Brain pericyte (primary cell): ENCODE measurements around the gene C4orf17.

Source experiments
- DNase-seq: peaks from one replicate; pipeline ENCODE4 v3.0.0-alpha.2; 2012; ENCODE audit warnings: low read depth, low spot score

C4orf17 gene

GRCh38 chr4:99536848-99537247, 26.0 kb downstream of the C4orf17 start:
- no peak for DNase-seq

DNA sequence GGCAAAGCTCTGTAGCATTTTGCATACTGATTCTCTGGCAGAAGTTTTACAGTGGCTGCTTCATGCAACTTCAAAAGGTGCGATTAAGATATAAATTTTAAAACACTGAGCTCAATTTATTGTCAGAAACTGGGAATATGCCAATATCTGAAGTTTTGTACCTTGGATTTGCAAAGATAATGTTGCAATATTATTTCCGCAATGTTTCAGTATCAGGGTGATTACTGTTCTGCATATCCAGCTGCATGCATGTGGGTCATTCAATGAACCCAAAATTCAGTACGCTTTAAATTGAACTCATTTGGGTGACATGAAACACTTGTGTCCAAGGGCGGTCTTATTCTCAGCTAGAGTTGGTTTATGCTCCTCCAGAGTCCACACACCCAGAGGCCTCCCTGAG, 26.9 kb downstream of the C4orf17 start:
- no peak for DNase-seq

GRCh38 chr4:99540277-99540939, 29.6 kb downstream of the C4orf17 start:
- no peak for DNase-seq

DNA sequence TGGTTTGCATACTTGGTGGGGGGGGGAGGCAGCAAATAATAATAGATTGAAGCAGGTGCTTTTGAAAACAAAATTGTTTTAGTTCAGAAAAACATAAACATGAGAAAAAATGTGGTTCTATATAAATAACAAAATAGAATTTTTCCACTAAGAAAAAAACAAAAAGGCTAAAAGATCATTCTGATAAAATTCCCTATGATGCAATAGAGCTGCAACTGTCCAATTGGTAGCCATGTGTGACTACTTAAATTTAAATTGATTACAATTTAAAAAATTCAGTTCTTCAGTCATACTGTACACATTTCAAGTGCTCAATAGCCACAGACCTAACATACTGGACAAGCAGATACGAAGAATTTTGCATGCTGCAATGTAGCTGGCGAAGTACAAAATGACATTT, 42.1 kb downstream of the C4orf17 start:
- DNase-seq: no peak

DNA sequence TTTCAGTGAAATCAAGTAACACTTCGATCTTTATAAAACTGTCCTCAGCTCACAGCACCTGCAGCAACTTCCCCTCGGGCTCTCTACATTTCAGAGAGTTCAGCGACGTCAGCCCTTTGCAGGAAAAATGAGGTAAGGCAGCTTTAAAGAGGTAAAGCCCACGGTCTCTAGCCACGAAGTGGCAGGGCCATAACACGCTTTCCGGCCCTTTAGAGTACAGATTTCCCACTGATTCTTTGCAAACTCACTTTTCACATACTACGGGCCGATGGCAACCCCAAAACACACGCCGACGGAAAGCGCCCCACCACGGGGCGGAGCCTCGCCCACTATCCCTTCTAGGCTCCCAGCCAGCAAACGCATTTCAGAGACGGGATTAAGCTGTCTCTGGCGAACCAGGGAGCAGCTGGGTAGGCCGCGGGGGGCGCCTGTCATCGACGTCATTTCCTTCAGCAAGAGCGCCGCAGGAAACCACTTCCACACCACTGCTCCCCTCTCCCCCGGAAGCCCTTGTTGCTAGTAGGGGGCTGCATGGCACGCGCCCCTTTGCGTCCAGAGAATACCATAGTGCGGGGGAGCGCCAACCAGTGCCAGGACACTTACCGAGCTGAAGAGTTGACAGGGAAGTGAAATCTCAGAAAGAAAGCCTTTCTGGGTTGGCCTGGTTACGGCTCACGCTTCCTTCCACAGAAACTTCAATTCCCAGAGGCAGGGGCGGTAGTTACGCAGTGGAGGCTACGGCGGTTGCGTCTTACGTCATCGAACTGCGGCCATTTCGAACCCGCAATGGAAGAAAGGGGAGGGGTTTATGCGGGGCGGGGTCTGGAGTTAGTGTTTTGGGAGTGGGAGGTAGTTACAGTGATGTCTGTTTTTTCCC, 52.7 kb downstream of the C4orf17 start, which contains the start of gene TRMT10A:
Gene TRMT10A (minus strand): TSS at position 730 of the 877 bp plus-strand sequence. CDS start 4,701 bp downstream, outside the sequence.
- DNase-seq: peak; percentile 94

DNA sequence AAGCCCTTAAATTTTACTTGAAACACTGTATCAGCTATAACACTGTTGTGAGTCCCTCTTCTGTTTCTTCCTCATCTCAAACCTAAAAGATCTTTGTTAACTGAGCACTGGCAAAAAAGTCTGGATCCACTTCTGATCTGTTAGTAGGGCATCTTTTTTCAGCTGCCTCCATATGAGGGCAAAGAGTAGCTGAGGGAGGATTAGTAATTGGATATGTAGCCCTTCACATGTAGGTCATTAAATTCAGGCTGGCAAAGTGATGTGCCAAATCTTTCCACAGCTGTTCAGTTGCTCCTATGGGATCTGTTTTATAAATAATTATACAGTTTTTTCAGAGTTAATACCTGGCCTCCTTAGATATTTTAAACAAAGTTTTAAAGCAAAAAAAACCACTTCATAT, 54.1 kb downstream of the C4orf17 start:
- no peak for DNase-seq

- no peak for DNase-seq
Observed at GRCh38 chr4:99571883-99572282, 61.1 kb downstream of the C4orf17 start.

DNA sequence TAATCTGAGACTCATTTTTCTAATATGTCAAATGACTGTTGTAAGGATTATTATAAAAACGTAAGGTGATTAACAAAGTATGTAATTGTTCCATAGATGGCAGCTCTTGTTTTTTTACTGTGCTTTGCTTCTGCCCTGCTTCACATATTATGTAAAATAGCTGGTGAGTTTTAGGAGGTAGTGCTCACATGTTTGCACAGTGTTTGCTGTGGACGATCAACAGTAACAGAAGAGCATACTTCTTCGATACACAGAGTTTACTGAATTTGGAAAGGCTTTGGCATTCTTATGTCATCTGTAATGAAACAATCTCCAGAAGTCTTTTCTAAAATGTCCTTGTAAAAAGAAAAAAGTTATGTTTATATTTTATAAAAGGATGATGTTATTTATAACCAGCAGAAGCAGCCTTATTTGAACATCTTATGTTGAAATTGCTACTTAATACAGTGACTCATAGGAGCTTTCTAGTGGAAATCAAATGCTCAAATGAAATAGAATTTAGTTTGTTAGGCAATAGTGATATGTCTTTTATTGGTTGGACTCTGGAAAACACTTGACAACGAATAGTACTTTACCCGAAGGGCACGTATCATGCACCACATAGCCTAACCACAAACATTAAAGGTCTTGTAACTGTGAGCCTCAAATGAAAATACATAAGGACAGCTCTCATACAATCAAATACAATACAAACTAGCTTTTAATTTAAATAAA, 61.9 kb downstream of the C4orf17 start:
- no peak for DNase-seq

GRCh38 chr4:99573735-99574368, 63.0 kb downstream of the C4orf17 start:
- no peak for DNase-seq

DNA sequence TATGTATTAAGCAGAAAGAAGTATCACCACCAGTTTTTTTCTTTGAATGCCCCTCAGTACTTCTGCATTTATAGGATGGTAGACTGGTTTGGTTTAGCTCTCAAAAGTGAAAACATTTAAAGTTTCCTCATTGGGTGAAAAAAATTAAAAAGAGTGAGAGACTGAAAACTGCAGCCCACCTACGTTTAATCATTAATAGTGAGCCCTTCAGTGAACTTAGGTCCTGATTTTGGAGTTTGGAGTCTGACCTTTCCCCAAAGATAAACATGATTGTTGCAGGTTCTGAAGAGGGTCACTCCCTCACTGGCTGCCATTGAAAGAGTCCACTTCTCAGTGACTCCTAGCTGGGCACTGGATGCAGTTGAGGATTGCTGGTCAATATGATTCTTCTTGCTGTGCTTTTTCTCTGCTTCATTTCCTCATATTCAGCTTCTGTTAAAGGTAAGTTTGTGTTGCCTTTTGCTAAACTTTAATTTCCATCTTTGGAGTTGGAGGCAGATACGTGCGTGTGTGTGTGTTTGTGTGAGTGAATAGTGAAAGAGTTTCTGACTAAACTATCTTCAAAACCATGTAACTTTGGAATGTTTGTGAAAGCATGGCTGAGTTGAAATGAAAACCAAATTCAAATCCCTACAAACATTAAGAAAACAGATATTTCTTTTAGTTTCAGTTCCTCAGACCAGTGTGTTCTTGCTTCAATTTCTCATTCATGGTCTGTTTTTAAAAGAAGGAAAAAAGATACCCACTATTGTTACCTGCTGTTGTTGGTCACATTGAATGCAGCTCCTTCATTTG, 63.9 kb downstream of the C4orf17 start, which contains the start of gene MTTP:
Gene MTTP (plus strand): TSS at position 295 of the 795 bp plus-strand sequence. CDS start 86 bp downstream, at position 381.
- DNase-seq: no peak

GRCh38 chr4:99578714-99579113, 67.9 kb downstream of the C4orf17 start:
- no peak for DNase-seq

- no peak for DNase-seq
Observed at GRCh38 chr4:99585516-99585915, 74.7 kb downstream of the C4orf17 start.

- DNase-seq: no peak
Observed at GRCh38 chr4:99586322-99586721, 75.5 kb downstream of the C4orf17 start.

DNA sequence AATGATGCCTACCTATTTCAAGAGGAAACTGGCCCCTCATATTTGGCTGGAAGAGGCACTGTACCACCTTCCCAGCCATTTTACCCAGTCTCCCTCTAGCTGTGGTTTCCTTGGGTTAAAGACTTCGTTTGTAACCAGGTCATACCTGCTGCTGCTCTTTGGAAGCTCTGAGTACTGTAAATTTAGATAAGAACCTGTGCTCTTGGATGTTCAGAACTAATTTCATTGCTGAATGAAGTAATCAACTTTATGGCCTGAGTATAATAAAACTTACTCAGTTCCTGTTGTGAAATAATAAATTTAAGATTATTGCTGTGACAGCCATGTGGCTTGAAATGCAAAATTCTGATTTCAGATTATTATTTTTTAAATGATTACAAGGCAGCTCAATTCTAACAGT, 76.0 kb downstream of the C4orf17 start:
- no peak for DNase-seq

- DNase-seq: no peak
Observed at GRCh38 chr4:99587309-99587708, 76.5 kb downstream of the C4orf17 start.

- no peak for DNase-seq
Observed at GRCh38 chr4:99587803-99588202, 77.0 kb downstream of the C4orf17 start.

DNA sequence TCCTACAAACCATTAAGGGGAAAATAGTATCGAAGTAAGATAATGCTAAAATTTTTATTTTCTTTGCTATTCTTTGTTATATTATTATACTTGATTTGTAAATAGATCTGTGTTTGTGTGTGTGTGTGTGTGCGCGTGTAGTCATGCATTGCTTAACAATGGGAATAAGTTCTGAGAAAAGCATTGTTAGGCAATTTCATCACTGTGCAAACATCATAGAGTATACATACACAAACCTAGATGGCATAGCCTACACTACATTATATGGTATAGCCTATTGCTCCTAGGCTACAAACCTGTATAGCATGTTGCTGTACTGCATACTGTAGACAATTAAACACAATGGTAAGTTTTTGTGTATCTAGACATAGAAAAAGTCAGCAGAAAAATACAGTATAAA, 80.9 kb downstream of the C4orf17 start:
- DNase-seq: no peak
